HG03354 (cell line): ENCODE data around the gene IGSF3.

Experiments
- ATAC-seq: cut with Tn5 transposase; IDR thresholded peaks from one replicate; pipeline ENCODE4 v1.9.1; 2021; ENCODE audit warnings: mild to moderate bottlenecking; ENCODE audit not compliant: unreplicated experiment, poor library complexity, severe bottlenecking

The IGSF3 gene

DNA sequence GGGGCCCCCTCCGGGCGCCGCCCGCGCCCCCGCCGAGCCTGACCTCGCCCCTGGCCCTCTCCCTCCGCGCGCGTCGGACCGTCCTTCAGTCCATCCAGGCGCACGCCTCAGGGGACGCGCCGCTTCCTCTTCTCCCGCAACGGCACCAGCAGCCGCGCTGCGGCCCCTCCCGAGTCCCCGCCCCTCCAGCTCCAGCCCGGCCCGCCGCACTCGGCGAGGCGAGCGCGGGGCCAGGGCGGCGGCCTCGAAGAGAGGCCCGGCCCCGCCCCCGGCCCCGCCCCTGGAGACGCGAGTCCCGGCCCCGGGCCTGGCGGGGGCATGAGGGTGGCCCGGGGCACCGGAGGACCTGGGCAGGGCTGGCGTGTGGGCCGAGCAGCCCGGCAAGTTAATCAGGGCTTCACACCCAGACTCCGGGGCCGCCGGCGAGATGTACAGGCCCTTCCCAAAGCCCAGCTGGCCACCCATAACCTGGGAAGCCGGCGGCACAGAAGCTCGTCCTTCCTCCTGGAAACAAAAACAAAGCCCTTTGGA is at the start of gene IGSF3:
IGSF3 (minus strand) TSS at position 159 of the 531 bp plus-strand sequence. CDS start 1,407 bp downstream, outside the sequence.
- peak; percentile 48 for ATAC-seq

GRCh38 chr1:116717318-116717717 is 49.8 kb upstream of the IGSF3 start:
- ATAC-seq = no peak

- no peak for ATAC-seq
Measured at GRCh38 chr1:116716391-116716790, 48.9 kb upstream of the IGSF3 start.

DNA sequence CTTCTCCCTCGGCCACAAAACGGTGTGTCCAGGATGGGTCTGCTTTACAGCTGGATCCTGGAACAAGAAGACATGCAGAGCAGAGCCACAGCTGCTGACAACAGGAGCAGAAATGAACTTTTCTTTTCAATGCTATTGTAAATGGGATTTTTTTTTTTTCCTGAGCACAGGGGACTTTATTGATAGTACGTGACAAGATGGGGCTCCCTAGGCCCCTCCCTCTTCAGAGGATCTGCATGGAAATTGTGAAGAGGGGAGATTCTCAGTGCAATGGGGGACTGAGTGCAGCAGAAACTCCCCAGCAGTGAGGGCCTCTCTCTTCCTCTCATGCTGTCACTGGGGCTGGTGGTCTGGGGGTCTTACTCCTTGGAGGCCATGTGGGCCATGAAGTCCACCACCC is 45.9 kb upstream of the IGSF3 start:
- ATAC-seq = no peak

DNA sequence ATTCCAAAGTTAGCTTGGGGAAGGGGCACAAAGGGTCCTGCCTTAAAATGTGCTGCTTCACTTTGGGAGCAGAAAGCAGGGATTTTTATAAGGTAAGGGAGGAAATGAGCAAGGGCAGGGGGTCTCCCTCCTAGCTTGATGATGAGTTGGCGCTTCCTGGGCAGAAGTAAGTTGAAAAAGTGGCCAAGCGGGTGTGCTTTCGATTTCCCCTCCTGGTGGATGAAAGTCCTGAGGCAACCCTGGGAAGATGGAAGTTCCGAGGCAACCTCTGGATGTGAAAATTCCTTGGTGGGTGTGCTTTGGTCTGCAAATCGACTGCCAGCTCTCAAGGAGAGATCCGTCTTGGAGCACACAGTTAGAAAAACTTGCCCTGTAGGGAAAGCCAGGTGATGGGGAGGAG is 45.0 kb upstream of the IGSF3 start:
- no peak for ATAC-seq

DNA sequence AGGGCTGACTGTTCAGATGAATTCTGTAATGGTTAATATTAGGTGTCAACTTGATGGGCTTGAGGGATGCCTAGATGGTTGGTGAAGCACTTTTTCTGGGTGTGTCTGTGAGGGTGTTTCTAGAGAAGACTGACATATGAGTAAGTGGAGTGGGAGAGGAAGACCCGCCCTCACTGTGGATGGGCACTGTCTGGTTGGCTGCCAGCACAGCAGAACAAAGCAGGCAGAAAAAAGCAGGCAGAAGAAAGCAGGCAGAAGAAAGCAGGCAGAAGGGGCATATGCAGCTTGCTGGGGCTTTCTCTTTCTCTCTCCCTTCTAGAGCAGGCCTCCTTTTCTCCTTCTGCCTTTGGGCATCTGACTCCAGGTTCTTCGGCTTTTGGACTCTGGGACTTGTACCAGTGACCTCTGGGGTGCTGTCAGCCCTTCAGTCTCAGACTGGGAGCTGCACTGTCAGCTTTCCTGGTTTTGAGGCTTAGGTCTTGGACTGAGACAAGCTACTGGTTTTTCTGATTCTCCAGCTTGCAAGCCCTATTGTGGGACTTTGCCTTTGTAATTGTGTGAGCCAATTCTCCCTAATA is 43.8 kb upstream of the IGSF3 start:
- ATAC-seq = no peak

- ATAC-seq = no peak
Measured at GRCh38 chr1:116710420-116711262, 43.1 kb upstream of the IGSF3 start.

DNA sequence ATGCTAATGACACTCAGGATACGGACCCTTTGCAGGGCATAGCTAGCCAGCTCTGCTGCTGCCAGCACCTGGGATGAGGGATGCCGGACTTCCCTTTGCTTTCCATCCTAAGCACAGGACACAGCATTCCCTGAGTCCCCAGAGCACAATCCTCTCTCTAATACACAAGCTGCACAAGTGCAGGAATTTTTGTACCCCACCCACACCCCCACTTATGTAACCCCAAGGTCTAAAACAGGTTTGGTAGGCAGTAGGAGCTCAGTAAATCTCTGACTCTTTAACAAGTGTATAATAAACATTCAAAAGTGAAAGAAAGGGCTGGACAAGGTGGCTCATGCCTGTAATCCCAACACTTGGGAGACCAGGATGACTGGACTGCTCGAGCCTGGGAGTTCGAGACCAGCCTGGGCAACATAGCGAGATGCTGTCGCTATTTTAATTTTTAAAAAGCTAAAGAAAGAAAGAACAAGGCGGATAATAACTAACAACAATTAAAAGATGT is 42.2 kb upstream of the IGSF3 start:
- ATAC-seq = no peak

DNA sequence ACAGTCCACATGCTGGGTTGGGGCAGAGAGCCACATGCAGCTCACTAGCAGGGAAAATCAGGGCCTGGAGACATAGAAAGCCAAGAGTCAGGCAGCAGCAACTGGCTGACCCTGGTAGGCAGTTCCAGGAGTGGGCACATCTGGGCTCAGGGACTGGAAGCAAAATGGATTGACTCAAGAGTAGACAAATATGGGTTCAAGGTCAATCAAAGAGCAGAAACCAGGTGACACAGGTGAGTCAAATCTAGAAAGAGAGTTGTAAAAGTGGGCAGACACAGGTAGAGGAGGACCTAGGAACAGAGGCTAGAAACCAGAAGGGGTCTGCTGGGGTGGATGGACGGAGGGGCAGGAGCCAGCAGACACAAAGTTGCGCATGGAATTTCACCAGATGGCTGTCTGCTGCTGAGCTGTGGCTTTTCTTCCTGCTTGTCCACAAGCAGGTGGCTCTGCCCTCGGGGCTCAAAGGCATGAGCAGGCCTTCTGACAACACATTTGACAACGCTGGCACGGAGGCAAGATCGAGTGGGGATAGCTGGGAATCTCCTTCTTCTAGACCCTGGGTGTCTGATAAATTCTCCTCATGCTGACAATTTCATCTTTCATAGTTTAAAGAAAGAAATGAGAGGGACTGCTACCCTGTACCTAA is 40.8 kb upstream of the IGSF3 start:
- no peak for ATAC-seq

DNA sequence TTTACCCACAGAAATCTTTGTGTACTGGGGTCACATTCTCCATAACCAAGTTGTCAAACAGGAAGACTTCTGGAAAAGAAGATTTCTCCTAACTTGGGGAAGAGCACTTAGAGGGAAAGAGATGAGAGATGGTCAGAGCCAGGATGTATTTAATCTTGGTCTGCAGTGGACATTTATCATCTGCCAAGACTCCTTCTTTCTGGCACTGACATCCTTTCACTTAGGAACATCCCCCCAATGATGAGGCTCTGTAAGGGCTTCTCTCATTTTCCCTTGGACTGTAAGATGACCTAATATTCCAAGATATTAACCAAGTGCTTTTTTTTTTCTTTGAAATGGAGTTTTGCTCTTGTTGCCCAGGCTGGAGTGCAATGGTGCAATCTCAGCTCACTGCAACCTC is 39.3 kb upstream of the IGSF3 start:
- no peak for ATAC-seq

DNA sequence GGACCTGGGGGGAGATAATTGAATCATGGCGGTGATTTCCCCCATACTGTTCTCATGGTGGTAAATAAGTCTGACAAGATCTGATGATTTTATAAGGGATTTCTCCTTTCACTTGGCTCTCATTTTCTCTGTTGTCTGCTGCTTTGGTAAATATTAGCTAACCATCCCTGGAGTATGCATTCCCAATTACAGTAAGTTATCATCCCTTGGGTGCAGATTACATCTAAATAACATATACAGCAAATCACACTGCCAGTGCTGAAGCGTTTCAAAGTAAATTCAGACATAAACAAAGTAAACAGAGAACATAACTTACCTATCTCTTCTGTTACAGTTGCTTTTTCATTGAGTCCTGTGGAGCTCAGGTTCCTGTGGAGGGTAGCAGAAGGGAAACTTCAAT is 38.6 kb upstream of the IGSF3 start:
- ATAC-seq = no peak

GRCh38 chr1:116704278-116704677 is 36.7 kb upstream of the IGSF3 start:
- no peak for ATAC-seq

DNA sequence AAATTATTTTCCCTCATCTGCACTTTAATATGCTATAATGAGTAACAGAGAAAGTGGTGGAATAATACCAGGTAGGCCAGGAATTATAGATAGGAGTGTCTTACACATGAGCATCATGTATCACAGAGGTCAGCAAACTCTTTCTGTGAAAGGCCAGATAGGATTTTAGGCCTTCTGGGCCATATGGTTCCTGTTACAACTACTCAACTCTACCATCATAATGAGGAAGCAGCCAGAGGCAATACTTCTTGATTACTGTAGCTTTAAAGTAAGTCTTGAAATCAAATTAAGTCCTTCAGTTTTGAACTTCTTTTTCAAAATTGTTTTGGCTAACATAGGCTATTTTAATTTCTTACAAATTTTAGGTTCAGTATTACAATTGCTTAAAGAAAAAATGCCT is 32.1 kb upstream of the IGSF3 start:
- ATAC-seq = no peak

GRCh38 chr1:116698244-116698595 is 30.7 kb upstream of the IGSF3 start:
- ATAC-seq = no peak

GRCh38 chr1:116697548-116698243 is 30.2 kb upstream of the IGSF3 start:
- no peak for ATAC-seq

DNA sequence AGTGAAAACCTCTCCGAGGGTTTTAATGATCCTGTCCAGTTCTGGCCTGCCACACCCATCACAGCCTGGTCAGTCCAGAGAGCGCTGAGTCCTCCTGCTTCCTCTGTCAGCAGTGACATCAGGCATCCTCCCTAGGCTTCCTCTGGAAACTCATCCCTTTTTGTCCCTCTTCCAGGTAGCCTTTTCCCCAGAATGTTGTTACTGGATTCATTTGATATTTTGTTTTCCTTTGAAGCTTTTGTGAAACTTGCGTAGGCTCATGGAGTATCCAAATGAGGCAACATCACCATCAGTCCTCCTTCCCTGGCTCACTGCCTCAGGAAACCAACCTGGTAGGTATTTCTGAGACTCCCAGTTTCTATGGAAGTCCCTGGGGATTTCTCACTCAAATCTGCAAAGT is 27.0 kb upstream of the IGSF3 start:
- ATAC-seq = no peak

DNA sequence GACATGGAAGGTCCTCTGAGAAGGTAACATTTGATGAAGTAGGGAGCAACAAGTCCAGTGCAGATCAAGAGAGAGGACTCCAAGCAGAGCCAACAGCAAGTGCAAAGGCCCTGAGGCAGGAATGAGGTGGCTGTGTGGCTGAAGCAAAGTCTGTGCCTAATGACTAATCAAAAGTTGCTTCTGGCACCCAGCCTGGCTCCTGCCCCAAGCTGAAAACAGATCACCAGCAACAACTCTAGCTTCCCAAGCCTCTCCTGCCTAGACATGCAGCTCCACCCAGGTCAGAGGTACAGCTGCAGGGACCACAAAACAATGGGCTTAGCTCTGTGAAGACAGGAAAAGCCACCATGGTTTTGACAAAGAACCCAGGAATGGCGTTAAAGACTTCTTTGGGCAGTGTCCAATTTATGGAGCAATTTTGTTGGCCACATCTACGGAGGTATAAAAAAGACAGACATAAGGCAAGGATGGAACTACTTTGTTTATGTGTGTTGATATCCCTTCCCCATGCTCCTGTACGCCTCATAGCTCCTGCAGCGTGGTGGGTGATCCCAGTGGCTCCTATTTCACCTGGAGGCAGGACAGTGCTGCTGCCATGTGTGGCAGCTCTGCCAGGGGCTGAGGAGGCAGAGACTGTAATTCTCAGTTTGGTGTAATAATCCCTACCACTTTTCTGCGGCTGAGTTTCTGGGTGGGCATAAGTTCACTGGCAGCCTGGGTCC is 26.4 kb upstream of the IGSF3 start:
- no peak for ATAC-seq

GRCh38 chr1:116692879-116693278 is 25.3 kb upstream of the IGSF3 start:
- ATAC-seq = no peak

- ATAC-seq = no peak
Measured at GRCh38 chr1:116690849-116691406, 23.4 kb upstream of the IGSF3 start.
